Gastroesophageal sphincter (tissue), 3 donors: Measurements from ENCODE around the gene JDP2.

Source experiments
- CTCF ChIP-seq, 4 experiments: fragments of 200-600 bp in 2 of 4; fragments of 450-650 bp in 2 of 4; sonication (generic) in 1 of 4; IDR thresholded peaks; one replicate each; pipeline ENCODE4 v1.5.1; 2017 to 2019; ENCODE audit warnings: antibody characterized with exemption in 4 of 4, mild to moderate bottlenecking in 2 of 4, moderate library complexity in 2 of 4
- POLR2A ChIP-seq, 2 donors: fragments of 450-650 bp; IDR thresholded peaks; one replicate each; pipeline ENCODE4 v1.6.1; 2017; ENCODE audit warnings: antibody characterized with exemption in 2 of 2, mild to moderate bottlenecking in 2 of 2, moderate library complexity in 1 of 2
- POLR2AphosphoS5 ChIP-seq: sonication (generic); formaldehyde crosslinking; IDR thresholded peaks from one replicate; pipeline ENCODE4 v1.6.1; 2017; ENCODE audit warnings: antibody characterized with exemption

- TF ChIP-seq POLR2A (IDR thresholded peaks at IDR 0.05): no peak
- peak; percentile 36 for TF ChIP-seq POLR2AphosphoS5
- no peak for TF ChIP-seq CTCF (IDR thresholded peaks at IDR 0.05)
Observed at GRCh38 chr14:75430116-75430515, 2.3 kb downstream of the JDP2 start.
